Left lobe of liver (tissue), 2 donors: ENCODE measurements around the gene TYW1. TPM values are rescaled to one million over a fixed set of nuclear protein-coding genes. Genes with fewer than 3 reads are reported as not detected.
"Not testable (repeated sequence)": the region's sequence is repeated elsewhere in the genome, so short reads cannot be mapped to it uniquely, and the experiment has no call there.

Source experiments
- ATAC-seq: fragments of 200-7000 bp; cut with Tn5 transposase; one replicate; pipeline ENCODE4 v1.9.1; 2020; ENCODE audit warnings: mild to moderate bottlenecking, moderate library complexity
- DNase-seq: peaks from one replicate; pipeline ENCODE4 v3.0.0-alpha.2; 2020; ENCODE audit warnings: low spot score
- total RNA-seq: library from RNA; stranded (reverse); gene quantifications from one replicate; pipeline ENCODE4 v1.2.1, GENCODE V29; 2021
- donor health status: DM: no; HTN: no; CAD: no; lungs with moderate emphysema.
- donor health status: DM: no; HTN: yes; CAD: no.

TYW1 gene
- total RNA-seq, 1 donor from 2014 or later, result 10.7 TPM

DNA sequence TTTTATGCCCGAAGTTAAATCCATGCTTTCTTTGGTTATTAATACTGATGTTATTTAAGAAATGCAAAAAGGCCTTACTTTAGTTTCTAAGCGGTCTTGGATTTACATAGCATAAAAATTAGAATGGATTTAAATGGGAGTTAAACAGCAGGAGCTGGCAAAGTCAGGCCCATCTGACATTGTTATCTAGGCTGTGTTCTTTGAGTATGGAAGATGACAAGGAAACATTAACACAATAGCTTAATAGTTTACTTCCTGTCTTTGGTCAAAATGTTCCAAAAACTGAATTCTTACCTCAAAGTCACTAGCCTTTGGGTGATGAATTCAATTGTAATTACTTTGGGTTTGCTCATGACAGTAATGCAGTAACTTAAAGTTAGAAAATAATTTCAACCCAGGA is 123.9 kb downstream of the TYW1 start:
- not testable (repeated sequence) for DNase-seq, ATAC-seq

DNA sequence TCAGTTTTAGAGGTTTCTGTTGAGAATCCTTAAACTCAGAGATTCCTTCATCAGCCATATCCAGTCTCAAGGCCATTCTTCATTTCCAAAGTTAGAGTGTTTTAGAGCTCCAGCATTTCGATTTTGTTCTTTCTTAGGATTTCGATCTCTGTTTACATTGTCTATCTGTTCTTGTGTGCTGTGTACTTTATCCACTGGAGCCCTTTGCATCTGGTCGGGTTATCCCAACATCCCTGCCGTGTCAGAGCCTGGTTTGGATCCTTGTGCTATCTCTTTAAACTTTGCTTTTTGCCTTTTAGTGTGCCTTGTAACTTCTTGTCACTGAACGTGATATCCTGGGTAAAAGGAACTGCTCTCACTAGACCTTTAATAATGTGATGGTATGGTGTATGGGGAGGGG is 131.6 kb downstream of the TYW1 start:
- not testable (repeated sequence) for ATAC-seq, DNase-seq

DNA sequence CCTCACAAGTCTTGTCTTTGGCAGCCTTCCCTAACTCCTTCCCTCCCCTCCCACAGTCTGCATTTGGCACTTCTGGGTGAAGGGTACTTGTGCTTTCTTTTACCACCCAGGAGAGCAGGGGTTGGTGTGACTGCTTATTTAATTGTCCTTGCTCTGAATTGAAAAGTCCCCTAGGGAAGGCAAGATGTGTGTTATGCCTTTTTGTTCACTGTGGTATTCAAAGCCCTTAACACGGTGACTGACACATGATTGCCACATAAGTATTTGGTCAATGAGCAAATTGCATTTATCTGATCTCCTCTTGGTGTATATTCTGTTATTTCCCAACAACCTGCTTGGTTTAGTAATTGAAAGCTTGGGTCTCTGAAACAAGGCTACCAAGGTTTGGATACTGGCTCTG is 134.1 kb downstream of the TYW1 start:
- ATAC-seq, result peak; percentile 84
- DNase-seq, result not testable (repeated sequence)

DNA sequence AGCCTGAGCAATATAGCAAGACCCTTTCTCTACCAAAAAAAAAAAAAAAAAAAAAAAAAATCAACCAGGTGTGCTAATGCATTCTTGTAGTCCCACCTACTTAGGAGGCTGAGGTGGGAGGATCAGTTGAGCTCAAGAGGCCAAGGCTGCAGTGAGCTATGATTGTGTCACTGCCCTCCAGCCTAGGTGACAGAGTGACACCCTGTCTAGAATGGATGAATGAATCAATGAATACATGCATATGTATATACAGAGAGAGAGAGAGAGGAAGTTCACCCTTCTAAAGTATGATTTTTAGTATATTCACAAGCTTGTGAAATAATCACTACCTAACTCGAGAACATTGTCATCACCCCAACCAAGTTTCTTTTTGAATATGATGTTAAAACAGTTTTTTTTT is 138.3 kb downstream of the TYW1 start:
- not testable (repeated sequence) for DNase-seq, ATAC-seq

DNA sequence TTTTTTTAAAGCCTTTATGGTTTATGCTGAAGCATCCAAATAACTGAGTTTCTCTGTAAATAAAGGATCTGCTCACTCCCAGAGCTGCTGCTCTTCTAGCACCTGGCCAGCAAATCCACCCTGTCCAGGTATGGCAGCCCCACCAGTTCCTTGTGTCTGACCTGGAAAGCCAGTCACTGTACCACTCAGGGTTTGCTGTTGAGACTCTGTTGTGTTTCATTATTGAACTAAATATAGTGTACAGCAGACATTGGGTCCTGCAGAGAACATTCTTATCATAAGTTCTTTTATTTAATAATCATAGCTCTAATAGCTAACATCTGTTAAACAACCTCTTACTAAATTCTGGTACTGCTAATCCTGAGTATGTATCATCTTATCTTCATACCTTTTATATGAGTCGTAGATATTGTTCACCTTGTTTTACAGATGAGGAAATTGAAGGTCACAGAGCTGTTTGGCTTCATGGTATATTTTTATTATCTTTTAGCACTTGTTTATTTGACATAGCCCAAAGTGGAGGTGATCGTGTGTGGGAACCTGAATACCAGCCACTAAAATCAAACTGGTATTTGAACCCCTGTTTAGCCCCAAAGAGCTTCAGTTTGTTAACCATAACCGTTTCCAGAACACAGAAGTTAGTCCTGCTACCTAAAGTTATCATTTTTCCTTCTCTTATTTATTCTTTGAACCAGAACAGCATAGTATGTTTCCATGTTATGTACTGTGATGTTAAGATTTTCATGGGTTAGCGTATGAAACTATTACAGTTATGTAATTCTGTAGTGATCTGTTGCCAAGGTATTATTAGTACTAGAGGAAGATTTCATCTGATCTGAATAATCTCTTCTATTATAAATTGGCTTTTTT is 139.2 kb downstream of the TYW1 start:
- DNase-seq, ATAC-seq: not testable (repeated sequence)

DNA sequence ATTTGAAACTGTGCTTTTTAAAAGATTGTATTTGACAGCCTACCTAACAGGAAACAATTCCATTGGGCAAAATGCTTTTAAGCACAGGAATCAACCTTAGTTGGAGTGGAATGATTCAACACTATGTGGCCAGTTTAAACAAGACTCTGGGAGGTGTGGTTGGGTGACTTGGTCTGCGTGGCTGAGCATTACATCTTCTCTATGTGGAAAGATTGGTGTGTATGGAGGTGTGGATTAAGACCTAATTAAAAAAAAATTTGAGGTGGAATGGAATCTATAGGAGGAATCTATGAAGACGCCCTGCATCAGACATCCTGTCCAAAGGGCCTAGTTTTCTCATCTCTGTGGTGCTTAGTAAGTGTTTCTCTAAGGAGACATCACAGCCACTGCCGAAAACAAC is 140.9 kb downstream of the TYW1 start:
- not testable (repeated sequence) for ATAC-seq, DNase-seq

DNA sequence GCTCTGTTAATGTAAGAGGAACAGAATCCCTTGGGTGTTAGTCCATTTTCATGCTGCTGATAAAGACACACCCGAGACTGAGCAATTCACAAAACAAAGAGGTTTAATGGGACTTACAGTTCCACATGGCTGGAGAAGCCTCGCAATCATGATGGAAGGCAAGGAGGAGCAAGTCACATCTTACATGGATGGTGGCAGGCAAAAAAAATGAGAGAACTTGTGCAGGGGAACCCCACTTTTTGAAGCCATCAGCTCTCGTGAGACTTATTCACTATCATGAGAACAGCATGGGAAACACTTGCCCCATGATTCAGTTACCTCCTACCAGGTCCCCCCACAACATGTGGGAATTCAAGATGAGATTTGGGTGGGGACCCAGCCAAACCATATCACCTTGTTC is 143.2 kb downstream of the TYW1 start:
- not testable (repeated sequence) for ATAC-seq, DNase-seq

DNA sequence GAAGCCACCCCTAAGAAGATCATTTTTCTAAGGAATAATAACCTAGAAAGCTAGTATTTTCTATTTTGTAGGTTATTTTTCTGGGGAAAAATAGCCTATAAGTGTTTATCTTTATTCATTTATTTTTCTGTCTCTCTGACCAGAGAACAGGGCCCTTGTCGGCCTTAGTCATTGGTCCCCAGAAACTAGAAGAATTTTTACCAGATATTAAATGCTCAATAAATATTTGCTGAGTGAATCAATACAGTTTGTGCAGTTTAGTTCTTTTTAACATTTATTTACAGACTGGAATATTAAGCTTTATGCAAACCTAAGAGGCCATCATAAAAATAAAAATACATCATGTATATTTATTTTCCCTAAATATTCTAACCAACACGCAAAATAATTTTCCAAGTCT is 144.4 kb downstream of the TYW1 start:
- not testable (repeated sequence) for DNase-seq, ATAC-seq

DNA sequence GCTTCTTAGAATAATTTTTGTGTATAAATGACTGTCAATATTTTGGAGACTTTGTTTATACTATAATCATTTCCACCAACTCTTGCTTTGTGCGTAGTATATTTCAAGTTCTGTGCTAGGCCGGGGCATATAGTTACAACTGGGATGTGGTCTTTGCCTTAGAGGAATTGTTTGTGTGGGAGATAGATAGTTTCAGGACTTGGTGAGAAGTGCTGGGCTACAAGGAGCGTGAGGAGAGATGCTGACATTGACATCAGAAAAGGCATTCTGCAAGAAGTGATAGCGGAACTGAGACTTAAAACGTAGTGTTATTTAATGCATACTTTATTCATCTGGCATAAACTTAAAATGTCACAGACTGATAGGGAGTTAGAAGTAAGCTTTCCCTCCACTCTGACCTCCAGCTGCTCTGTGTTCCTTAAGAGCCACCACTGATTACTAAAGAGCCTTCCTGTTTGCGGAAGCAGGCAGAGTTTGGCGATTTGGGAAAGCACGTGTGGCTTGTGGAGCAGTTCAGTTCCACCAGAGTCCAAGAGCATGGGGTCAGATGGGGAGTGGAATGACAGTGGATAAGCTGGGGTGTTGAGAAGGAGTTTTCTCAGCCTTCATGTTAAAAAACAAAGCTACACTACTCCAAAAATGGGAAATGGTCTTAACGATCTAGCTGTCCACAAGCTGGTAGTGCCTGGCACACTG is 146.6 kb downstream of the TYW1 start:
- ATAC-seq, result peak; percentile 74

DNA sequence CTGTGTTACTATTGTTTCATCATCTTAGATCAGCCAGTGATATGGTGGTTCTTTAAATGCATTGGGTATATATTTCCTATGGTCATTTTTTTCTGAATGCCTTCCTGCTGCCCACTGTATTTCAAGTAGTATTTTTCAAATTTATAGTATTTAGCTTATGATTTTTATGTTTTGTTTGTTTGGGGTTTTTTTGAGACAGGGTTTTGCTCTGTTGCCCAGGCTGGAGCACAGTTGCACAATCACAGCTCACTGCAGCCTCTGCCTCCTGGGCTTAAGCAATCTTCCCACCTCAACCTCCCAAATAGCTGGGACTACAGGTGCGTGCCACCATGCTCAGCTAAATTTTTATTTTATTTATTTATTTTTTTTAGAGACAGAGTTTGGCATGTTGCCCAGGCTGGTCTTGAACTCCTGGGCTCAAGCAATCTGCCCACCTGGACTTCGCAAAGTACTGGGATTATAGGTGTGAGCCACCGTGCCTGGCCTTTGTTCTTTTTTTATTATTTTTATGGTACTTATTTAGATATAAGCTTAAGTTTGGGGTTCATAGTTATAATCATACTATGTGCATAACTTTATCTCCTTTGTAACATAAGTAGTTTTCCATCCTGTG is 149.1 kb downstream of the TYW1 start:
- not testable (repeated sequence) for ATAC-seq, DNase-seq

More for the DNA sequence above, 146.6 kb downstream of the TYW1 start:
- not testable (repeated sequence) for DNase-seq

DNA sequence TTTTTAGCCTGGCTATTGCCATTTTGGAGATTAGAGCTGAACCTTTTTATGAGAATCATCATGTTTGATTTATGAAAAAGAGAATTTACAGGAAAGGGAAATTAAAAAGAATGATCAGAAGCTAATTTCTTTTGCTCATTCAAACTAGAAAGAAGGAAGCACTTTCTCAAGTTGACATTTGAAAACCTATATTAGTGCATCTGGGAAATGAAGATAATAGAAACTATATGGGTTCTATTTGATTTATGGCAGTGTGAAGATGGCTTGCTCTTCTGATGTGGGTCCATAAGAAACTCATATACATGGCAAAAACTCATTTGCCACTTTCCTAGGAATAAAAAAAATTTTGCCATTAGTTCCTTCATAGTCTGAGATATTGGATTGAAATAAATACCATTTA is 152.5 kb downstream of the TYW1 start:
- DNase-seq, ATAC-seq: not testable (repeated sequence)

DNA sequence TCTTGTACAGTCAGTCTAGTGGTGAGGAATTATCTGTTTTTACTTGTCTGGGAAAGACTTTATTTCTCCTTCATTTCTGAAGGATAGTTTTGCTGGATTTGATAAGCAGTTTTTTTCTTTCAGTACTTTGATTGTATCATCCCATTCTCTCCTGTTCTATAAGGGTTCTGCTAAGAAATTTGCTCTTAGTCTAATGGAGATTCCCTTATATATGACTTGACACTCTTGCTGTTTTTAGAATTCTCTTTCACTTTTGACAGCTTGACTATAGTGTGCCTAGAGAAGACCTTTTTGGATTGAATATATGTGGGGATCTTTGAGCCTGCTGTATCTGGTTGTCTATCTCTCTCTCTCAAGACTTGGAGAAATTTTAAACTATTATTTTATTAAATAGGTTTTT is 157.7 kb downstream of the TYW1 start:
- not testable (repeated sequence) for ATAC-seq, DNase-seq

DNA sequence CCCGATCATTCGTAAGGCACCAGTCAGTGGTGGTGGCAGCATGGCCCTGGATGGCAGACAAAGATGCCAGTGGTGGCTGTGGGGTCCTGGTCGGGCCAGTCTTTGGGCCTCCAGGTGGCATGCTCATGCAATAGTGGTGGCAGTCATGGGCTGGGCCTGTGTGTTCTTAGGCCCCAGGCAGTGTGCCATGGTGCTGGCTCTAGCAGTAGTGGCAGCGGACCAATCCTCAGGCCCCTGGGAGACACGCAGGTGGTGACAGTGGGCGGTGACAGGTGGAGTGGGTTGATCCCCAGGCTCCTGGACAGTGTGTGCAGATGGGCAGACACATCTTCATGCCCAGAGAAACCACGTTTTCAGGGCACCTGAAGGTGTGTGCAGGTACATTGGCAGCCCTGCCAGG is 159.4 kb downstream of the TYW1 start:
- not testable (repeated sequence) for DNase-seq, ATAC-seq

DNA sequence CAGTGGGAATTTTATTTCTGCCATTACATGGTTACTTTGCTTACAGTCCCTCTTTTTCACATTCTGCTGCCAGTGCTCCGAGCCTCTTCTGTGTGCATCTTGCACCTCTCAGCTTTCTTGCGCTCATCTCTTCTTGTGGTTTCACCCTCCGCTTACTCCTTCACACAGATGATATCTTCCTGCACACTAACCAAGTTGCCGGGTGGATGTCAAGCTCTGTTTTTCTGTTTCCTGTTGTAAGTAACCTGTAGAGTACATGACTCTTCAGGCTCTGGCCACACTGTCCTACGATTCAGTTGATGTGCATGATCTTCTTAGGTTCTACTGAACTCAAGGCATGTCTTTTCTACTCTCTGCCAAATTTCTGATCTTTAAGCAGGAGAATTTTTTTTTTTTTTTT is 166.7 kb downstream of the TYW1 start:
- not testable (repeated sequence) for ATAC-seq

DNA sequence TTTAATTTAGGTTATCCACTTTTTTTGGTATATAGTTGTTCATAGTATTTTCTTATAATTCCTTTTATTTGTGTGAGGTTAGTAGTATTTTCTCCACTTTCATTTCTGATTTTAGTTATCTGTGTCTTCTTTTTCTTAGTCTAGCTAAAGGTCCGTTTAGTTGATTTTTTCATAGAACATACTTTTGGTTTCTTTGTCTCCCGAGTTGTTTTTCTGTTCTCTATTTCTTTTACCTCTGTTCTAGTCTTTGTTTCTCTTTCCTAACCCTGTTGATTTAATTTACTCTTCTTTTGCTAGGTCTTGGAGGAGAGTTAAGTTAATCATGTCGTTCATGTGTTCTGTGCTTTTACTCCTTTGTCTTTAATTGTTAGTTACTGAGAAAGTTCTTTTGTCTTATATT is 174.5 kb downstream of the TYW1 start:
- not testable (repeated sequence) for ATAC-seq, DNase-seq

More for the DNA sequence above, 166.7 kb downstream of the TYW1 start:
- DNase-seq, result not testable (repeated sequence)

DNA sequence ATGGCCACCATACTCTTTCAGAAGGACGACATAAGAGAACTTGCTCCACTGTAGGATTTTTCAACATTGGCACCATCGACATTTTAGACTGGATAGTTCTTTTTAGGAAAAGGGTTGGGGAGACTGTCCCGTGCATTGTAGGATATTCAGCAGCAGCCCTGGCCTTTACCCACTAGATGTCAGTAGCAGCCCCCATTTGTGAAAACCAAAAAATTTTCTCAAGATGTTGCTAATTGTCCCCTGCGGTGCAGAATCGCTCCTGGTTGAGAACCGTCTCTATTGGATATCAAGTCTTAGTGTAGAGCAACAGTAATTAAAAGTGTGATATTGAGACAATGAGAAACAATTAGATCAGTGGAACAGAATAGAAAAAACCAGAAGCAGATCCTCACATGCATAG is 180.1 kb downstream of the TYW1 start:
- ATAC-seq, result peak; percentile 69
- DNase-seq, result not testable (repeated sequence)

DNA sequence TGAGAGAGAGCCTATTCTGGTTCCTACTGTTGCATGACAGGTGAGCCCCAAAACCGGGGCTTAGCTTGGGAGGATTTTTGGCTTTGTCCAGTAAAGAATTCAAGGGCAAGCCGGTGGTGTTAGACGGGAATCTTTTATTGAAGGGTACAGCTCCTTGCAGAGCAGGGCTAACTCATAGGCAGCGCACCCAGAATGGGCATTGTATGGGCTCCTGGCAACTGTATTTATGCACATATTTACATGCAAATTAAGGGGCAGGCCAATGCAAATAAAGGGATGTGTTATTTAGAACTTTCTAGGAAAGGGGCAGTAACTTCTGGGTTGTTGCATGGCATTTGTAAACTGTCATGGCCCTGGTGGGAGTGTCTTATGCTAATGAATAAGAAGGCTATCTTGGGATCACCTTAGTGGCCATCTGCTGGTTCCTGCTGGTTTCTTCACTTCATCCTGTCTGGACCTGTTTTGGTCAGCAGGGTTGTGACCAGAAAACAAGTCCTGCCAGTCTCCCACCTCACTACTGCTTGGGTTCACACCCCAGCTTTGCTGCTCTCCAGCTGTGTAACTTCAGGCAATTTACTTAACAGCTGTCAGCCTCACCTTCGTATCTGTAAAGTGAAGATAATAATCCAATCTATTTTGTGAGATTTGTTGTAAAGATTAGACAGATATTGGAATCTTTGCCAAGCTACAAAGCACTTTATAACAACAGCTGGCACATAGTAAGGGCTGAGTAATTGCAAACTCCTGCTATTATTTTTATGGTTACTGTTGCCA is 182.5 kb downstream of the TYW1 start:
- not testable (repeated sequence) for DNase-seq

DNA sequence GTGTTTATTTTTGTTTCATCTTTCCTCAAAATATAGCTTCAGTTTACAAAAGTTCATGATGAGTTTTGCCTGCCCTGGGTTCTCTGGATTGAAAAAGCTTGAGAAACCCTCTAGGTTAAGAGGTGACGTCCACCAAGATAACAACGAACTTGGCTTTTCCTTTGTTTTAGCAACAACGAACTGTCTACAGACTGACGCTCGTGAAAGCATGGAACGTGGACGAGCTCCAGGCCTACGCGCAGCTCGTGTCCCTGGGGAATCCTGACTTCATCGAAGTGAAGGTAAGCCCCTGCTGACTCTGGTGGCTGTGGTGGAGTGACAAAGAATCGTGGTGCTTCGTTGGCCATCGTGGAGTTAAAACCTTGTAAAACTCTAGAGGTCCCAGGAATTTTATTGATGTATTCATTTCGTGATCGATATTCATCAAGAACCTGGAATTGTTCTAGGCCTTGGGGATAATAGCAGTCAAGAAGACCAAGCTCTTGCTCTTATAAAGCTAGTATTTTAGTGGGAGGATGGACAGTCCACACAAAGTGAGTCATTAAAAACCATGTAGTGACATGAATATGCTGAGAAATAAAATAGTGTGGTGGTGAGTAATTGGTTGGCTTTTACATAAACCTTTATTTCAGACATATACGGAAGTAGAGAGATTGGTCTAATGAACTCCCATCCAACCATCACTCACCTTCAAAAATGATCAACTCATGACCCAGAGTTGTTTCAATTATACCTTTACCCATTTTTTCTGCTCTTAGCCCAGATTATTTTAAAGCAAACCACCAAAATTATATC is 186.5 kb downstream of the TYW1 start:
- DNase-seq, ATAC-seq: not testable (repeated sequence)

More for the DNA sequence above, 182.5 kb downstream of the TYW1 start:
- not testable (repeated sequence) for ATAC-seq

DNA sequence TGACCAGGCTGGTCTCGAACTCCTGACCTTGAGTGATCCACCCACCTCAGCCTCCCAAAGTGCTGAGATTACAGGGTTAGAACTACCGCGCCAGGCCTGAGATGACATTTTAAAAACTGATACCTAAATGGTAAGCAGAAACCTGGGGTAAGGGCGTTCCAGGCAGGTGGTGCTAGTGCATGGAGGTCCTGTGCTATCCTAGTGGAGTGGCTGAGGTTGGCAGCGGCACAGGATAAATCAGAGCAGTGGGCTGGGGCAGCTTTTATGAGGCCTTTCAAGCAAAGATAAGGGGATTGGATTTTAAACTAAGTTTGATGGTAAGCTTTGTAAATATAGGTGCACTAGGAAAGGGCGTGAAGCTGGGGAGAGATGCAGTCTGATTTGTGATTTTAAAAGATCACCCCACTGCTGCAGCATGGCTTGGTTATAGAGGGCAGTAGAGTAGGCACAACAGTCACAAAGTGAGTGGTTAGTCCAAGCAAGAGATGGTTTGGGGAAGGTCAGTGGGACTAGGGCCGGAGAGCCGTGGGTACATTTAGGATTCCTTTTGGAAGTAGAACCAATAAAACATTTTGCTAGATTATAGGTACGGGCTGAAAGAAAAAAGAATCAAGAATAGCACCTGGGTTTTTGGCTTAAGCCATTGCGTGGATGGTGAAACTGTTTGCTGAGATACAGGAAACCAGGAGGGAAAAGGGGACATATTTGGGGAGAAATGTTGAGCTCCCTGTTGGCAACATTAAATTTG is 188.5 kb downstream of the TYW1 start:
- not testable (repeated sequence) for DNase-seq, ATAC-seq
